Liver (tissue), 9 donors: Measurements from ENCODE around the gene RGS7. TPM values are rescaled to one million over a fixed set of nuclear protein-coding genes. Genes with fewer than 3 reads are reported as not detected.

Experiments
- DNase-seq: peaks from one replicate; pipeline ENCODE4 v3.0.0-alpha.2; 2017; ENCODE audit warnings: low spot score
- H3K27ac ChIP-seq, 2 donors: one replicate each; pipeline ENCODE4 v1.7.0; 2013; ENCODE audit warnings: inconsistent platforms in 2 of 2, low read length in 2 of 2, control low read depth in 1 of 2, low read depth in 1 of 2, mild to moderate bottlenecking in 1 of 2
- H3K27me3 ChIP-seq, 4 donors: one replicate each; pipeline versions ENCODE4 v1.6.1 to v1.7.0; 2013; ENCODE audit warnings: low read length in 3 of 4, inconsistent platforms in 1 of 4, mild to moderate bottlenecking in 1 of 4, moderate library complexity in 1 of 4; ENCODE audit not compliant: control insufficient read depth in 4 of 4, insufficient read depth in 4 of 4
- H3K36me3 ChIP-seq, 4 donors: one replicate each; pipeline versions ENCODE4 v1.6.1 to v1.7.0; 2013; ENCODE audit warnings: low read length in 3 of 4, mild to moderate bottlenecking in 3 of 4, low read depth in 1 of 4, moderate library complexity in 1 of 4; ENCODE audit not compliant: control insufficient read depth in 4 of 4, insufficient read depth in 3 of 4
- H3K4me1 ChIP-seq, 4 donors: one replicate each; pipeline versions ENCODE4 v1.6.1 to v1.7.0; 2013; ENCODE audit warnings: low read length in 3 of 4, mild to moderate bottlenecking in 3 of 4, moderate library complexity in 1 of 4; ENCODE audit not compliant: control insufficient read depth in 4 of 4, insufficient read depth in 4 of 4
- H3K4me3 ChIP-seq, 3 donors: one replicate each; pipeline versions ENCODE4 v1.6.1 to v1.7.0; 2013; ENCODE audit warnings: low read length in 3 of 3, control low read depth in 1 of 3, low read depth in 1 of 3, mild to moderate bottlenecking in 1 of 3
- H3K9ac ChIP-seq, 2 donors: one replicate each; pipeline ENCODE4 v1.7.0; 2013; ENCODE audit warnings: low read length in 2 of 2, mild to moderate bottlenecking in 2 of 2, moderate library complexity in 2 of 2, control low read depth in 1 of 2, low read depth in 1 of 2
- H3K9me3 ChIP-seq, 4 donors: one replicate each; pipeline versions ENCODE4 v1.6.1 to v1.7.0; 2013; ENCODE audit warnings: low read length in 3 of 4; ENCODE audit not compliant: control insufficient read depth in 4 of 4
- EGR1 ChIP-seq, 2 donors: IDR thresholded peaks; 2 replicates each; pipeline ENCODE4 v1.6.1; 2016 to 2018; ENCODE audit warnings: antibody characterized with exemption in 2 of 2, low read depth in 2 of 2
- FOXA1 ChIP-seq: IDR thresholded peaks from 2 replicates; pipeline ENCODE4 v1.6.1; 2016; ENCODE audit warnings: antibody characterized with exemption
- GABPA ChIP-seq, 2 donors: IDR thresholded peaks in 1 of 2; conservative IDR thresholded peaks in 1 of 2; 2 replicates each; pipeline ENCODE4 v1.6.1; 2016; ENCODE audit warnings: antibody characterized with exemption in 2 of 2, mild to moderate bottlenecking in 1 of 2, moderate library complexity in 1 of 2
- HNF4A ChIP-seq, 2 donors: conservative IDR thresholded peaks; 2 replicates each; pipeline ENCODE4 v1.6.1; 2016; ENCODE audit warnings: antibody characterized with exemption in 2 of 2, mild to moderate bottlenecking in 2 of 2
- JUND ChIP-seq, 2 donors: IDR thresholded peaks; 2 replicates each; pipeline ENCODE4 v1.6.1; 2016; ENCODE audit warnings: antibody characterized with exemption in 2 of 2
- MAX ChIP-seq: IDR thresholded peaks from 2 replicates; pipeline ENCODE4 v1.6.1; 2016; ENCODE audit warnings: antibody characterized with exemption
- NR2F2 ChIP-seq: IDR thresholded peaks from 2 replicates; pipeline ENCODE4 v1.6.1; 2016; ENCODE audit warnings: antibody characterized with exemption
- RAD21 ChIP-seq, 2 donors: IDR thresholded peaks; 2 replicates each; pipeline ENCODE4 v1.6.1; 2016; ENCODE audit warnings: antibody characterized with exemption in 2 of 2, mild to moderate bottlenecking in 2 of 2
- REST ChIP-seq: IDR thresholded peaks from 2 replicates; pipeline ENCODE4 v1.6.1; 2016; ENCODE audit warnings: antibody characterized with exemption, mild to moderate bottlenecking
- SP1 ChIP-seq: IDR thresholded peaks from 2 replicates; pipeline ENCODE4 v1.6.1; 2018; ENCODE audit warnings: antibody characterized with exemption, mild to moderate bottlenecking
- TAF1 ChIP-seq: conservative IDR thresholded peaks from 2 replicates; pipeline ENCODE4 v1.6.1; 2016; ENCODE audit warnings: antibody characterized with exemption, mild to moderate bottlenecking
- YY1 ChIP-seq: IDR thresholded peaks from 2 replicates; pipeline ENCODE4 v1.6.1; 2016; ENCODE audit warnings: antibody characterized with exemption, mild to moderate bottlenecking
- WGBS: extraction: QIAGEN DNeasy Blood & Tissue Kit; methylation state at CpG from one replicate; pipeline ENCODE4 v1.1.7; 2013; 5-methylcytosine and 5-hydroxymethylcytosine counted together
- polyA plus RNA-seq, 2 donors: library from polyadenylated mRNA; stranded (reverse) in 1 of 2; unstranded in 1 of 2; fragments of 200-250 nt in 1 of 2; fragments of >200 nt in 1 of 2; fragmentation: Nextera tagmentation in 1 of 2; extraction: Ambion mirVana in 1 of 2; gene quantifications; one replicate each; pipeline versions ENCODE4 v1.2.1 to v1.2.3, GENCODE V29; 2013 to 2015
- total RNA-seq, 2 donors: library from RNA; depleted of rRNA; stranded (reverse); fragments of >200 nt; gene quantifications; one replicate each; pipeline ENCODE4 v1.2.3, GENCODE V29; 2014
- TF ChIP-seq, protein P1 (sequence below): fragments of 150-350 bp; IDR thresholded peaks from 2 replicates; pipeline ENCODE4 v1.5.1; 2017; ENCODE audit warnings: improper control_type of control experiment, low read depth, low read length; ENCODE audit not compliant: missing input control
- donor health status: healthy.
- donor health status: healthy.
- donor health status: healthy.
- donor health status: healthy.
- donor health status: healthy.

Gene RGS7
- total and polyA plus RNA-seq, 4 donors: 0.05 to 0.18 TPM; not detected in 2

DNA sequence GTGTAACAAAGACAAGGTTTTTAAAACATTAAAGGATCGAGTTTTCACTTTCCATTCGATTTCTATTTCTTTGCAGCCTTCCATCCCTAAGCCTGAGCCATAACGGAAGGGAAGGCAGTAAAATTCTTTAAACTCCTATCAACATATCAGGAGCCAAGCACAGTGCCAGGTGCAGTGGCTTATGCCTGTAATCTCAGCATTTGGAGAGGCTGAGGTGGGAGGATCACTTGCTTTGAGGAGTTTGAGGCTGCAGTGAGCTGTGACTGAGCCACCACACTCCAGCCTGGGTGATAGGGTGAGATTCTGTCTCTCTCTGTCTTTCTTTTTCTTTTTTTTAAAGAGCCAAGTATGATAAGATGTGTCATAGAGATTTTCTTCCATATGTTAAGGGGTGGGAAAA, 527.5 kb downstream of the RGS7 start:
- Histone ChIP-seq H3K27me3 (no peaks in the 10 kb centered on the region), H3K4me1 (no peaks in the 10 kb centered on the region), H3K9ac (no peak overlapping the region), H3K36me3 (no peaks in the 10 kb centered on the region), H3K9me3 (no peaks in the 10 kb centered on the region), H3K4me3 (no peak overlapping the region), H3K27ac (no peak overlapping the region)
- no peak for DNase-seq
- TF ChIP-seq EGR1 (IDR thresholded peaks at IDR 0.05; ENCODE audit: low read depth in 2 of 2) (no peak), HNF4A (conservative IDR thresholded peaks at IDR 0.05) (no peak), YY1 (no peak)
- 70% methylated on average over 3 of the region's 3 CpGs for WGBS

DNA sequence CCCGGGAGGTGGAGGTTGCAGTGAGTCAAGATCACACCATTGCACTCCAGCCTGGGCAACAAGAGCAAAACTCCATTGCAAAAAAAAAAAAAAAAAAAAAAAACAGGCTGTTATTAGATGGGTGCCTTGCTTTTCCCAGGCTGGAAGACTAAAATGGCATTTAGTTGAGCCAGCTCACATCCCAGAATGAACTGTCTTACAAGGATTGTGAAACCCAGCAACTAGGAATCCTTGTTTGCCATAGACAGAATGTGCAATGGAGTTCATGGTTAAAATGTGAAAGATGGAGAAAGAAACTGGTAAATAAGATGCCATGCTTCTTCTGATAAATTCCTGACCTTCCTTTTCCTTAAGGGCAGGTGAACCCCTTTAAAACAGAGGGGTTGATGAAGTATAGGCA, 529.2 kb downstream of the RGS7 start:
- no peaks in the 10 kb centered on the region for H3K36me3 ChIP-seq
- no peak overlapping the region for H3K27ac ChIP-seq
- H3K9me3 ChIP-seq: no peaks in the 10 kb centered on the region
- no peak overlapping the region for H3K4me3 ChIP-seq
- TF ChIP-seq NR2F2 (no peak), TAF1 (no peak), HNF4A (conservative IDR thresholded peaks at IDR 0.05) (no peak), MAX (no peak), JUND (IDR thresholded peaks at IDR 0.05) (no peak)
- TF ChIP-seq, protein P1, sequence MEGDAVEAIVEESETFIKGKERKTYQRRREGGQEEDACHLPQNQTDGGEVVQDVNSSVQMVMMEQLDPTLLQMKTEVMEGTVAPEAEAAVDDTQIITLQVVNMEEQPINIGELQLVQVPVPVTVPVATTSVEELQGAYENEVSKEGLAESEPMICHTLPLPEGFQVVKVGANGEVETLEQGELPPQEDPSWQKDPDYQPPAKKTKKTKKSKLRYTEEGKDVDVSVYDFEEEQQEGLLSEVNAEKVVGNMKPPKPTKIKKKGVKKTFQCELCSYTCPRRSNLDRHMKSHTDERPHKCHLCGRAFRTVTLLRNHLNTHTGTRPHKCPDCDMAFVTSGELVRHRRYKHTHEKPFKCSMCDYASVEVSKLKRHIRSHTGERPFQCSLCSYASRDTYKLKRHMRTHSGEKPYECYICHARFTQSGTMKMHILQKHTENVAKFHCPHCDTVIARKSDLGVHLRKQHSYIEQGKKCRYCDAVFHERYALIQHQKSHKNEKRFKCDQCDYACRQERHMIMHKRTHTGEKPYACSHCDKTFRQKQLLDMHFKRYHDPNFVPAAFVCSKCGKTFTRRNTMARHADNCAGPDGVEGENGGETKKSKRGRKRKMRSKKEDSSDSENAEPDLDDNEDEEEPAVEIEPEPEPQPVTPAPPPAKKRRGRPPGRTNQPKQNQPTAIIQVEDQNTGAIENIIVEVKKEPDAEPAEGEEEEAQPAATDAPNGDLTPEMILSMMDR: no peak
- H3K27me3 ChIP-seq: no peaks in the 10 kb centered on the region
- 72% methylated on average over 1 of the region's 1 CpG for WGBS
- H3K9ac ChIP-seq: no peak overlapping the region
- no peaks in the 10 kb centered on the region for H3K4me1 ChIP-seq
- no peak for DNase-seq

GRCh38 chr1:240824238-240824637, 532.8 kb downstream of the RGS7 start:
- H3K9ac ChIP-seq: no peak overlapping the region
- no peaks in the 10 kb centered on the region for H3K27me3 ChIP-seq
- H3K9me3 ChIP-seq: no peaks in the 10 kb centered on the region
- H3K4me3 ChIP-seq: no peak overlapping the region
- no peaks in the 10 kb centered on the region for H3K4me1 ChIP-seq
- 77% methylated on average over 9 of the region's 9 CpGs for WGBS
- H3K36me3 ChIP-seq: no peaks in the 10 kb centered on the region
- no peak for DNase-seq
- H3K27ac ChIP-seq: no peak overlapping the region
- TF ChIP-seq TAF1 (no peak), SP1 (no peak), FOXA1 (no peak), HNF4A (conservative IDR thresholded peaks at IDR 0.05) (no peak), JUND (IDR thresholded peaks at IDR 0.05) (no peak), REST (no peak), RAD21 (IDR thresholded peaks at IDR 0.05) (no peak), EGR1 (IDR thresholded peaks at IDR 0.05; ENCODE audit: low read depth in 2 of 2) (no peak), NR2F2 (no peak), GABPA (IDR thresholded peaks at IDR 0.05 in 1 of 2, conservative IDR thresholded peaks at IDR 0.05 in 1 of 2) (no peak)
- TF ChIP-seq, protein P1: no peak
